H9 (cell line): ENCODE measurements around the gene PCOLCE2. TPM values are rescaled to one million over a fixed set of nuclear protein-coding genes. Genes with fewer than 3 reads are reported as not detected.

Experiments
- DNase-seq: peaks from one replicate; pipeline ENCODE4 v3.0.0-alpha.2; 2017
- H2AFZ ChIP-seq: one replicate; pipeline ENCODE4 v1.6.1; 2013; ENCODE audit warnings: mild to moderate bottlenecking, low read length, control low read depth, moderate library complexity
- H2AK5ac ChIP-seq: 2 replicates; pipeline ENCODE4 v1.6.1; 2013; ENCODE audit warnings: low read length, control low read depth, mixed read lengths; ENCODE audit not compliant: insufficient read length
- H2BK120ac ChIP-seq: one replicate; pipeline ENCODE4 v1.6.1; 2013; ENCODE audit warnings: low read depth, mild to moderate bottlenecking, low read length, control low read depth, inconsistent platforms; ENCODE audit not compliant: poor library complexity, severe bottlenecking
- H2BK12ac ChIP-seq: 2 replicates; pipeline ENCODE4 v1.6.1; 2013; ENCODE audit warnings: low read length, control low read depth, mixed read lengths, low read depth; ENCODE audit not compliant: insufficient read length
- H2BK15ac ChIP-seq: 2 replicates; pipeline ENCODE4 v1.6.1; 2013; ENCODE audit warnings: low read depth, low read length, control low read depth
- H2BK20ac ChIP-seq: one replicate; pipeline ENCODE4 v1.6.1; 2013; ENCODE audit warnings: low read depth, mild to moderate bottlenecking, low read length, control low read depth, inconsistent platforms; ENCODE audit not compliant: poor library complexity, severe bottlenecking
- H2BK5ac ChIP-seq: 2 replicates; pipeline ENCODE4 v1.6.1; 2013; ENCODE audit warnings: low read length, control low read depth, mixed read lengths; ENCODE audit not compliant: insufficient read length
- H3K14ac ChIP-seq: 2 replicates; pipeline ENCODE4 v1.6.1; 2013; ENCODE audit warnings: low read length, control low read depth; ENCODE audit not compliant: insufficient read depth
- H3K18ac ChIP-seq: 2 replicates; pipeline ENCODE4 v1.6.1; 2013; ENCODE audit warnings: low read depth, mild to moderate bottlenecking, mixed read lengths, low read length, control low read depth; ENCODE audit not compliant: insufficient read length
- H3K23ac ChIP-seq: 2 replicates; pipeline ENCODE4 v1.6.1; 2013; ENCODE audit warnings: low read length, control low read depth, mixed read lengths, low read depth; ENCODE audit not compliant: insufficient read length
- H3K23me2 ChIP-seq: 2 replicates; pipeline ENCODE4 v1.6.1; 2013; ENCODE audit warnings: low read depth, mild to moderate bottlenecking, mixed read lengths, low read length, control low read depth; ENCODE audit not compliant: insufficient read length, poor library complexity, severe bottlenecking
- H3K27ac ChIP-seq: 2 replicates; pipeline ENCODE4 v1.5.1; 2013; ENCODE audit warnings: low read length, control low read depth, mixed read lengths, low read depth; ENCODE audit not compliant: insufficient read length
- H3K27me3 ChIP-seq: 2 replicates; pipeline ENCODE4 v1.6.1; 2013; ENCODE audit warnings: low read length, control low read depth, inconsistent platforms; ENCODE audit not compliant: insufficient read depth
- H3K4ac ChIP-seq: 2 replicates; pipeline ENCODE4 v1.6.1; 2013; ENCODE audit warnings: low read depth, mild to moderate bottlenecking, control low read depth, inconsistent platforms, low read length, moderate library complexity
- H3K4me1 ChIP-seq: 2 replicates; pipeline ENCODE4 v1.6.1; 2013; ENCODE audit warnings: low read length, control low read depth, inconsistent platforms; ENCODE audit not compliant: insufficient read depth
- H3K4me2 ChIP-seq: 2 replicates; pipeline ENCODE4 v1.6.1; 2013; ENCODE audit warnings: low read length, control low read depth, mixed read lengths; ENCODE audit not compliant: insufficient read length, insufficient read depth
- H3K56ac ChIP-seq: 2 replicates; pipeline ENCODE4 v1.6.1; 2013; ENCODE audit warnings: low read depth, mild to moderate bottlenecking, mixed read lengths, low read length, control low read depth; ENCODE audit not compliant: insufficient read length
- H3K79me1 ChIP-seq: 2 replicates; pipeline ENCODE4 v1.6.1; 2013; ENCODE audit warnings: low read depth, mild to moderate bottlenecking, moderate library complexity, low read length, control low read depth, inconsistent platforms; ENCODE audit not compliant: insufficient read depth, poor library complexity, severe bottlenecking
- H3K79me2 ChIP-seq: 2 replicates; pipeline ENCODE4 v1.6.1; 2013; ENCODE audit warnings: low read length, control low read depth, inconsistent platforms; ENCODE audit not compliant: insufficient read depth
- H3K9ac ChIP-seq: 2 replicates; pipeline ENCODE4 v1.6.1; 2013; ENCODE audit warnings: low read length, control low read depth, mixed read lengths; ENCODE audit not compliant: insufficient read length; ENCODE audit errors: extremely low read depth
- H3K9me3 ChIP-seq: one replicate; pipeline ENCODE4 v1.6.1; 2013; ENCODE audit warnings: low read depth, low read length, inconsistent platforms; ENCODE audit not compliant: control insufficient read depth
- H3T11ph ChIP-seq: one replicate; pipeline ENCODE4 v1.6.1; 2013; ENCODE audit warnings: mild to moderate bottlenecking, low read length, control low read depth, inconsistent platforms
- H4K20me1 ChIP-seq: one replicate; pipeline ENCODE4 v1.6.1; 2013; ENCODE audit not compliant: control insufficient read depth, insufficient read length, insufficient read depth
- H4K5ac ChIP-seq: 2 replicates; pipeline ENCODE4 v1.6.1; 2013; ENCODE audit warnings: low read depth, mild to moderate bottlenecking, mixed read lengths, low read length, control low read depth; ENCODE audit not compliant: insufficient read length
- H4K8ac ChIP-seq: replicated peaks from 2 replicates; pipeline ENCODE4 v1.6.1; 2013; ENCODE audit warnings: low read length, control low read depth, mixed read lengths, low read depth; ENCODE audit not compliant: insufficient read length
- H4K91ac ChIP-seq: 2 replicates; pipeline ENCODE4 v1.6.1; 2013; ENCODE audit warnings: low read depth, mild to moderate bottlenecking, moderate library complexity, mixed read lengths, low read length, control low read depth; ENCODE audit not compliant: insufficient read length
- H3K27ac Mint-ChIP-seq, 3 experiments: 2 replicates in 2 of 3; 3 replicates in 1 of 3; pipeline ENCODE4 v1.8.0; 2020 to 2021; ENCODE audit warnings: mixed read lengths in 3 of 3, mild to moderate bottlenecking in 1 of 3, moderate library complexity in 1 of 3
- H3K27me3 Mint-ChIP-seq: 2 replicates; pipeline ENCODE4 v1.8.0; 2021; ENCODE audit warnings: low read depth, mild to moderate bottlenecking, moderate library complexity, mixed read lengths
- H3K36me3 Mint-ChIP-seq, 3 experiments: 2 replicates in 2 of 3; 3 replicates in 1 of 3; pipeline ENCODE4 v1.8.0; 2020 to 2021; ENCODE audit warnings: low read depth in 3 of 3, mixed read lengths in 3 of 3; ENCODE audit not compliant: insufficient read depth in 1 of 3
- H3K4me1 Mint-ChIP-seq, 2 experiments: 2 replicates each; pipeline ENCODE4 v1.8.0; 2020; ENCODE audit warnings: mixed read lengths in 2 of 2
- H3K4me3 Mint-ChIP-seq, 2 experiments: 2 replicates in 1 of 2; 3 replicates in 1 of 2; pipeline ENCODE4 v1.8.0; 2020 to 2021; ENCODE audit warnings: mild to moderate bottlenecking in 2 of 2, mixed read lengths in 2 of 2, moderate library complexity in 1 of 2
- H3K9me3 Mint-ChIP-seq, 2 experiments: 2 replicates in 1 of 2; 3 replicates in 1 of 2; pipeline ENCODE4 v1.8.0; 2020; ENCODE audit warnings: mild to moderate bottlenecking in 2 of 2, mixed read lengths in 2 of 2, moderate library complexity in 1 of 2
- whole genome bisulfite sequencing: extraction: QIAGEN DNeasy Blood & Tissue Kit; methylation state at CpG from one replicate; pipeline ENCODE4 v1.1.7; 2013; ENCODE audit warnings: missing lambda C conversion rate, low lambda C conversion rate, mixed read lengths; ENCODE audit not compliant: insufficient read length; ENCODE audit errors: extremely low coverage; 5-methylcytosine and 5-hydroxymethylcytosine counted together
- total RNA-seq: library from RNA; stranded (reverse); gene quantifications from 2 replicates; pipeline ENCODE4 v1.2.1, GENCODE V29; 2021
- TF ChIP-seq, protein P1 (sequence below): fragments of 200-600 bp; sonication (generic); conservative IDR thresholded peaks from 3 replicates; pipeline ENCODE4 v1.8.0; 2021; ENCODE audit warnings: antibody characterized with exemption, mild to moderate bottlenecking

PCOLCE2 gene
- total RNA-seq, 1 experiment from 2014 or later, result 9.2 TPM

- no peaks in the 10 kb centered on the region for H4K20me1 ChIP-seq
- H4K91ac ChIP-seq, result no peak overlapping the region
- Mint-ChIP-seq H3K27me3 (no peaks in the 10 kb centered on the region), H3K9me3 (no peaks in the 10 kb centered on the region), H3K27ac (no peak overlapping the region), H3K4me3 (no peak overlapping the region), H3K36me3 (peaks cover 0 to 5% (median 0%) of the 10 kb centered on the region in 3 experiments; a peak in 1 of 7 replicates), H3K4me1 (peaks cover 14 to 22% of the 10 kb centered on the region in 2 experiments)
- H4K5ac ChIP-seq, result no peak overlapping the region
- no peak overlapping the region for H2BK20ac ChIP-seq
- H3K9ac ChIP-seq, result no peak overlapping the region
- H3K18ac ChIP-seq, result no peak overlapping the region
- no peak overlapping the region for H3T11ph ChIP-seq
- TF ChIP-seq, protein P1, sequence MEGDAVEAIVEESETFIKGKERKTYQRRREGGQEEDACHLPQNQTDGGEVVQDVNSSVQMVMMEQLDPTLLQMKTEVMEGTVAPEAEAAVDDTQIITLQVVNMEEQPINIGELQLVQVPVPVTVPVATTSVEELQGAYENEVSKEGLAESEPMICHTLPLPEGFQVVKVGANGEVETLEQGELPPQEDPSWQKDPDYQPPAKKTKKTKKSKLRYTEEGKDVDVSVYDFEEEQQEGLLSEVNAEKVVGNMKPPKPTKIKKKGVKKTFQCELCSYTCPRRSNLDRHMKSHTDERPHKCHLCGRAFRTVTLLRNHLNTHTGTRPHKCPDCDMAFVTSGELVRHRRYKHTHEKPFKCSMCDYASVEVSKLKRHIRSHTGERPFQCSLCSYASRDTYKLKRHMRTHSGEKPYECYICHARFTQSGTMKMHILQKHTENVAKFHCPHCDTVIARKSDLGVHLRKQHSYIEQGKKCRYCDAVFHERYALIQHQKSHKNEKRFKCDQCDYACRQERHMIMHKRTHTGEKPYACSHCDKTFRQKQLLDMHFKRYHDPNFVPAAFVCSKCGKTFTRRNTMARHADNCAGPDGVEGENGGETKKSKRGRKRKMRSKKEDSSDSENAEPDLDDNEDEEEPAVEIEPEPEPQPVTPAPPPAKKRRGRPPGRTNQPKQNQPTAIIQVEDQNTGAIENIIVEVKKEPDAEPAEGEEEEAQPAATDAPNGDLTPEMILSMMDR, result no peak
- DNase-seq, result no peak
- H3K79me2 ChIP-seq, result no peaks in the 10 kb centered on the region; the same call in 1 of the 2 replicates
- H4K8ac ChIP-seq, result no peak overlapping the region
- no peak overlapping the region for H2BK15ac ChIP-seq
- no peaks in the 10 kb centered on the region for H3K9me3 ChIP-seq
- H2BK120ac ChIP-seq, result no peak overlapping the region
- no peak overlapping the region for H3K27ac ChIP-seq
- no peak overlapping the region for H2BK5ac ChIP-seq
- no peak overlapping the region for H3K14ac ChIP-seq
- no peak overlapping the region for H3K56ac ChIP-seq
- no peaks in the 10 kb centered on the region for H3K27me3 ChIP-seq
- H3K4ac ChIP-seq, result no peak overlapping the region
- H3K23ac ChIP-seq, result no peak overlapping the region
- H2AFZ ChIP-seq, result no peak overlapping the region
- WGBS, result no CpG with 5 or more reads among the region's 2 CpGs
- H2AK5ac ChIP-seq, result no peak overlapping the region
- H3K4me1 ChIP-seq, result no peaks in the 10 kb centered on the region
- H2BK12ac ChIP-seq, result no peak overlapping the region
- no peak overlapping the region for H3K4me2 ChIP-seq
- no peaks in the 10 kb centered on the region for H3K23me2 ChIP-seq
- no peaks in the 10 kb centered on the region for H3K79me1 ChIP-seq
Measured at GRCh38 chr3:142875583-142876207, 13.2 kb downstream of the PCOLCE2 start.
